ENCODE data around the gene SYNGR3.

DNA sequence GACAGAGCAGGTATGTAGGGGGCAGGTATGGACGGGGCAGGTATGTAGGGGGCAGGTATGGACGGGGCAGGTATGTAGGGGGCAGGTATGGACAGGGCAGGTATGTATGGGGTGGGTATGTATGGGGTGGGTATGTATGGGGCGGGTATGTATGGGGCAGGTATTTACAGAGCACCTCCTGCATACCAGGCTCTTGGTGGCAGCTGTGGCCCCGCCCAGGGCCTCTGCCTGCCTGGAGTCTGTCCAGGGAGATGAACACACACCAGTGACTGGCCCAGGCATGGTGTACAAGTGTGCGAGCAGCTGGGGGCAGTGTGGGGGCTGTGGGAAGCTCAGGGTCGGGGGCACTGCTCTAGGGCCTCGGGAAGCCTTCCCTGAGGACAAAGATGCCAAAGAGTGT lies 39.7 kb upstream of the SYNGR3 start:
- TF ChIP-seq, protein P1, sequence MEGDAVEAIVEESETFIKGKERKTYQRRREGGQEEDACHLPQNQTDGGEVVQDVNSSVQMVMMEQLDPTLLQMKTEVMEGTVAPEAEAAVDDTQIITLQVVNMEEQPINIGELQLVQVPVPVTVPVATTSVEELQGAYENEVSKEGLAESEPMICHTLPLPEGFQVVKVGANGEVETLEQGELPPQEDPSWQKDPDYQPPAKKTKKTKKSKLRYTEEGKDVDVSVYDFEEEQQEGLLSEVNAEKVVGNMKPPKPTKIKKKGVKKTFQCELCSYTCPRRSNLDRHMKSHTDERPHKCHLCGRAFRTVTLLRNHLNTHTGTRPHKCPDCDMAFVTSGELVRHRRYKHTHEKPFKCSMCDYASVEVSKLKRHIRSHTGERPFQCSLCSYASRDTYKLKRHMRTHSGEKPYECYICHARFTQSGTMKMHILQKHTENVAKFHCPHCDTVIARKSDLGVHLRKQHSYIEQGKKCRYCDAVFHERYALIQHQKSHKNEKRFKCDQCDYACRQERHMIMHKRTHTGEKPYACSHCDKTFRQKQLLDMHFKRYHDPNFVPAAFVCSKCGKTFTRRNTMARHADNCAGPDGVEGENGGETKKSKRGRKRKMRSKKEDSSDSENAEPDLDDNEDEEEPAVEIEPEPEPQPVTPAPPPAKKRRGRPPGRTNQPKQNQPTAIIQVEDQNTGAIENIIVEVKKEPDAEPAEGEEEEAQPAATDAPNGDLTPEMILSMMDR (IDR thresholded peaks at IDR 0.05; ENCODE audit: insufficient read depth, low read length, poor library complexity, severe bottlenecking): no peak
- TF ChIP-seq EZH2phosphoT487 (conservative IDR thresholded peaks at IDR 0.05; ENCODE audit: low read length): no peak

Data from SU-DHL-6 (cell line).